ENCODE measurements around the gene KIF21A. TPM values are rescaled to one million over a fixed set of nuclear protein-coding genes. Genes with fewer than 3 reads are reported as not detected.

Gene KIF21A
- total RNA-seq, 4 donors from 2014 or later = 19.7 to 56.1 (median 29.4) TPM

DNA sequence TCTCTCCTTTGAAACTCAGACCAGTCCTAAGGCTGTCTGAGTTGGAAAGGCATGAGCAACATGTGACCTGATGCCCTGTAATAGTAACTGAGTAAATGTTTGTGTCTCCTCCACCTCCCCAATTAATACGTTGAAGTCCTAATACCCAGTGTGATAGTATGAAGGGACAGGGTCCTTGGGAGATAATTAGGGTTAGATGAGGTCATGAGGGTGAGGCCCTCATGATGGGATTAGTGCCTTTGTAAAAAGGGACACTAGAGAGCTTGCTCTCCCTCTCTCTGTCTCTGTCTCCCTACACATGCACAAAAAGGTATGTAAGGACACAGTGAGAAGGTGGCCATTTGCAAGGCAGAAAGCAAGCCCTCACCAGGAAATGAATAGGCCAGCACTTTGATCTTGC, 18.1 kb upstream of the KIF21A start:
- no peak for TF ChIP-seq POLR2A (IDR thresholded peaks at IDR 0.05)
- TF ChIP-seq, protein P1, sequence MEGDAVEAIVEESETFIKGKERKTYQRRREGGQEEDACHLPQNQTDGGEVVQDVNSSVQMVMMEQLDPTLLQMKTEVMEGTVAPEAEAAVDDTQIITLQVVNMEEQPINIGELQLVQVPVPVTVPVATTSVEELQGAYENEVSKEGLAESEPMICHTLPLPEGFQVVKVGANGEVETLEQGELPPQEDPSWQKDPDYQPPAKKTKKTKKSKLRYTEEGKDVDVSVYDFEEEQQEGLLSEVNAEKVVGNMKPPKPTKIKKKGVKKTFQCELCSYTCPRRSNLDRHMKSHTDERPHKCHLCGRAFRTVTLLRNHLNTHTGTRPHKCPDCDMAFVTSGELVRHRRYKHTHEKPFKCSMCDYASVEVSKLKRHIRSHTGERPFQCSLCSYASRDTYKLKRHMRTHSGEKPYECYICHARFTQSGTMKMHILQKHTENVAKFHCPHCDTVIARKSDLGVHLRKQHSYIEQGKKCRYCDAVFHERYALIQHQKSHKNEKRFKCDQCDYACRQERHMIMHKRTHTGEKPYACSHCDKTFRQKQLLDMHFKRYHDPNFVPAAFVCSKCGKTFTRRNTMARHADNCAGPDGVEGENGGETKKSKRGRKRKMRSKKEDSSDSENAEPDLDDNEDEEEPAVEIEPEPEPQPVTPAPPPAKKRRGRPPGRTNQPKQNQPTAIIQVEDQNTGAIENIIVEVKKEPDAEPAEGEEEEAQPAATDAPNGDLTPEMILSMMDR (IDR thresholded peaks at IDR 0.05) = no peak
- no peak for DNase-seq
- Histone ChIP-seq H3K4me1 (peaks cover 0 to 13% (median 0%) of the 10 kb centered on the region in 3 donors), H3K36me3 (no peaks in the 10 kb centered on the region), H3K27me3 (no peaks in the 10 kb centered on the region), H3K9me3 (no peaks in the 10 kb centered on the region), H3K27ac (no peak overlapping the region), H3K4me3 (no peak overlapping the region)
- intact Hi-C loops (cut with DNase I) = no loop called here
- 70 to 80% methylated on average over 1 of the region's 1 CpG for WGBS, 2 donors

DNA sequence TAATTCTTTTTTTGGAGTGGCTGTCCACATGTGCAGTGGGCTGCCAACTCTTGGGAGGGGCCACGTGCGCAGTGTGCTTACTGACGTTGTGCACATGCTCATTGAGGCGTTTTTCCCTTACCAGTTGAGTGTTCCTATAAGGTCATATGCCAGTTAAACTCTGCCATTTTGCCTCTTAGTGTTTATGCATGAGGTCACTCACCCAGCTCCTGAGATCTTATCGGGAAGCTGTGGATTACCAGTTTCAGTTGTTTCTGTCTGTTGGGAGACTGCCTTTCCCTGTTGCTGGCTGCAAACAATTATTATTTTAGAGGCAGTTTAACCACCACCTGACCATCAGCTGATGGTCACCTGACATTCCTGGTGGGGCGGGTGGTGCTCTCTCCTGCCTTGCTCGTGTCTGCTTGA, 16.1 kb upstream of the KIF21A start:
- DNase-seq = no peak
- 69 to 78% methylated on average over 7 of the region's 7 CpGs for WGBS, 2 donors
- Histone ChIP-seq H3K27ac (no peak overlapping the region), H3K36me3 (no peaks in the 10 kb centered on the region), H3K27me3 (no peaks in the 10 kb centered on the region), H3K4me1 (no peaks in the 10 kb centered on the region), H3K9me3 (no peaks in the 10 kb centered on the region), H3K4me3 (no peak overlapping the region)
- intact Hi-C loops (cut with DNase I) = no loop called here
- no peak for TF ChIP-seq POLR2A (IDR thresholded peaks at IDR 0.05)
- TF ChIP-seq, protein P1 (IDR thresholded peaks at IDR 0.05) = no peak

DNA sequence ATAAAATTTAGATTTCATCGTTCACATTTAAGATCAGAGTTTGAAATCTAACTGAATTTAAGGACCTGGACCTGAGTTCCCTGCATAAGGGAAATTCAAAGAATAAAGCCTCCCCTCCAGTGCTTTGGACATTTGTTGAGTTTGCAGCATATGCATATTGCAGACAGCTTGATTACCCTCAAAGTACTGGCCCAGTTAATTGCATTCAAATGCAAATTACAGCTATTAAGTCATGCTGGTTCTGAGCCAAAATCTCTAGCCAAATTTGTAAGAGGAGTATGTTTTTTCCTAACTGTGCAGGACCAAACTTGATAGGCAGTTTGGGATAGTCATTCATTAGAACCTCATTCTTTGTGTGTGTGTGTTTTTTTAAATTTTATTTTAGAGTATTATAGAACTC, 9.1 kb upstream of the KIF21A start:
- no peak for DNase-seq
- intact Hi-C loops (cut with DNase I) = no loop called here

DNA sequence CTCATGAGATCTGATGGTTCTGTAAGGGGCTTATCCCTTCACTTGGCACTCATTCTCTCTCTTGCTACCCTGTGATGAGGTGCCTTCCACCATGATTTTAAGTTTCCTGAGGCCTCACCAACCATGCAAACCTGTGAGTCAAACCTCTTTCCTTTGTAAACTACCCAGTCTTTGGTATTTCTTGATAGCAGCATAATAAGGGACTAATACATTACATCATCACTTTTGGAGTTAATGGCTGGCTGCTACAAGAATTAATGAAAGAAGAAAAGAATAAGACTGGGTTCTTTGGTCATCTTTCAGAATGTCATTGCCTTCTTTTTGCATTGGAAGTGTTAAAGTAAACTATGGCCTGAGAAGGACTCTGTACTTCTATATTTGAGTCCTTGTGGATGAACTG, 5.1 kb upstream of the KIF21A start:
- peaks cover 4 to 18% (median 13%) of the 10 kb centered on the region in 3 donors for H3K4me1 ChIP-seq
- DNase-seq = no peak
- H3K36me3 ChIP-seq = no peaks in the 10 kb centered on the region
- H3K27me3 ChIP-seq = no peaks in the 10 kb centered on the region
- H3K27ac ChIP-seq = no peak overlapping the region
- H3K4me3 ChIP-seq = no peak overlapping the region
- intact Hi-C loops (cut with DNase I) = no loop called here
- TF ChIP-seq POLR2A (IDR thresholded peaks at IDR 0.05) = no peak
- TF ChIP-seq, protein P1 (IDR thresholded peaks at IDR 0.05) = no peak
- no peaks in the 10 kb centered on the region for H3K9me3 ChIP-seq

More for the DNA sequence above, 9.1 kb upstream of the KIF21A start:
- Histone ChIP-seq H3K27ac (no peak overlapping the region), H3K9me3 (no peaks in the 10 kb centered on the region), H3K27me3 (no peaks in the 10 kb centered on the region), H3K36me3 (no peaks in the 10 kb centered on the region), H3K4me1 (peaks cover 0 to 5% (median 0%) of the 10 kb centered on the region in 3 donors), H3K4me3 (no peak overlapping the region)
- 0 to 26% methylated on average over 1 of the region's 1 CpG for WGBS, 2 donors
- TF ChIP-seq POLR2A (IDR thresholded peaks at IDR 0.05) = no peak
- TF ChIP-seq, protein P1 (IDR thresholded peaks at IDR 0.05) = no peak

DNA sequence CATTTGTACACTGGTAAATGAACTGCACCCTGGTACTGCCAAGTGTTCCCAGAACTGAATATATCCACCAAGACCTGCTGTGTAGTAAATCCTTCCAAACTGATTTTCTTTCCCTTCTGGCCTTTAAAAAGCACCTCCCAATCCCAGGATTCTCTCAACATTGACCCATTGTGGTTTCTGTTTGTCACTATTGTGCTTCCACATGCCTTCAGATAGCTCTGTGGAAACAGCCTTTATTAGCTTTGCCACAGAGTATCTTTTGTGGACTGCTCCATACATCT, 949 bp upstream of the KIF21A start:
- no peak for DNase-seq
- Histone ChIP-seq H3K27ac (peak overlapping the region; percentile 84 to 92 (median 88)), H3K4me3 (peak overlapping the region; percentile 68 to 92 (median 87)), H3K27me3 (no peaks in the 10 kb centered on the region), H3K4me1 (peaks cover 4 to 35% (median 13%) of the 10 kb centered on the region in 3 donors), H3K36me3 (no peaks in the 10 kb centered on the region), H3K9me3 (no peaks in the 10 kb centered on the region)
- intact Hi-C loops (cut with DNase I) = no loop called here
- TF ChIP-seq, protein P1 (IDR thresholded peaks at IDR 0.05) = no peak
- no peak for TF ChIP-seq POLR2A (IDR thresholded peaks at IDR 0.05)
